PC-9 (cell line): ENCODE data around the gene COPZ2.

Experiments used
- EZH2 ChIP-seq: fragments of 200-600 bp; sonication (generic); IDR thresholded peaks from 2 replicates; pipeline ENCODE4 v1.8.0; 2017; ENCODE audit warnings: antibody characterized with exemption, low read depth
- TF ChIP-seq, protein P1 (sequence below): fragments of 200-600 bp; sonication (generic); conservative IDR thresholded peaks from 2 replicates; pipeline ENCODE4 v1.6.1; 2017; ENCODE audit warnings: mixed run types, antibody characterized with exemption, mild to moderate bottlenecking, moderate library complexity

- TF ChIP-seq, protein P1, sequence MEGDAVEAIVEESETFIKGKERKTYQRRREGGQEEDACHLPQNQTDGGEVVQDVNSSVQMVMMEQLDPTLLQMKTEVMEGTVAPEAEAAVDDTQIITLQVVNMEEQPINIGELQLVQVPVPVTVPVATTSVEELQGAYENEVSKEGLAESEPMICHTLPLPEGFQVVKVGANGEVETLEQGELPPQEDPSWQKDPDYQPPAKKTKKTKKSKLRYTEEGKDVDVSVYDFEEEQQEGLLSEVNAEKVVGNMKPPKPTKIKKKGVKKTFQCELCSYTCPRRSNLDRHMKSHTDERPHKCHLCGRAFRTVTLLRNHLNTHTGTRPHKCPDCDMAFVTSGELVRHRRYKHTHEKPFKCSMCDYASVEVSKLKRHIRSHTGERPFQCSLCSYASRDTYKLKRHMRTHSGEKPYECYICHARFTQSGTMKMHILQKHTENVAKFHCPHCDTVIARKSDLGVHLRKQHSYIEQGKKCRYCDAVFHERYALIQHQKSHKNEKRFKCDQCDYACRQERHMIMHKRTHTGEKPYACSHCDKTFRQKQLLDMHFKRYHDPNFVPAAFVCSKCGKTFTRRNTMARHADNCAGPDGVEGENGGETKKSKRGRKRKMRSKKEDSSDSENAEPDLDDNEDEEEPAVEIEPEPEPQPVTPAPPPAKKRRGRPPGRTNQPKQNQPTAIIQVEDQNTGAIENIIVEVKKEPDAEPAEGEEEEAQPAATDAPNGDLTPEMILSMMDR = no peak
- TF ChIP-seq EZH2 = no peak
Measured at GRCh38 chr17:48038687-48039086, 1.1 kb upstream of the COPZ2 start.
